C4-2B (cell line): ENCODE measurements around the gene NOXA1.
"Not testable (repeated sequence)": the region's sequence is repeated elsewhere in the genome, so short reads cannot be mapped to it uniquely, and the experiment has no call there.

Source experiments
- ZFX ChIP-seq: fragments of 450-650 bp; IDR thresholded peaks from 2 replicates; pipeline ENCODE4 v1.6.1; 2017
- TF ChIP-seq, protein P1 (sequence below): fragments of 450-650 bp; conservative IDR thresholded peaks from 2 replicates; pipeline ENCODE4 v1.5.1; 2017; ENCODE audit warnings: mild to moderate bottlenecking

DNA sequence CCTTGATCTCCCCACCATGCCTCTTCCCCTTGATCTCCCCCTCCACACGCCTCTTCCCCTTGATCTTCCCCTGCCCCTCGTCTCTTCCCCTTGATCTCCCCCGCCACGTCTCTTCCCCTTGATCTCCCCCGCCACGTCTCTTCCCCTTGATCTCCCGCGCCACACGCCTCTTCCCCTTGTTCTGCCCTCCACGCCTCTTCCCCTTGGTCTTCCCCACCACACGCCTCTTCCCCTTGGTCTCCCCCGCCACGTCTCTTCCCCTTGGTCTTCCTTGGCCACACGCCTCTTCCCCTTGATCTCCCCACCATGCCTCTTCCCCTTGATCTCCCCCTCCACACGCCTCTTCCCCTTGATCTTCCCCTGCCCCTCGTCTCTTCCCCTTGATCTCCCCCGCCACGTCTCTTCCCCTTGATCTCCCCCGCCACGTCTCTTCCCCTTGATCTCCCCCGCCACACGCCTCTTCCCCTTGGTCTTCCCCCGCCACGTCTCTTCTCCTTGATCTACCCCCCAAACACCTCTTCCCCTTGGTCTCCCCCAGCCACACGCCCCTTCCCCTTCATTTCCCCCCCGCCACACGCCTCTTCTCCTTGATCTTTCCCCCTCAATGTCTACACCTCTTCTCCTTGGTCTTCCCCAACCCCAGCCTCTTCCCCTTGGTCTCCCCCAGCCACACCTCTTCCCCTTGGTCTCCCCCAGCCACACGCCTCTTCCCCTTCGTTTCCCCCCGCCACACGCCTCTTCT, 28.2 kb downstream of the NOXA1 start:
- TF ChIP-seq, protein P1, sequence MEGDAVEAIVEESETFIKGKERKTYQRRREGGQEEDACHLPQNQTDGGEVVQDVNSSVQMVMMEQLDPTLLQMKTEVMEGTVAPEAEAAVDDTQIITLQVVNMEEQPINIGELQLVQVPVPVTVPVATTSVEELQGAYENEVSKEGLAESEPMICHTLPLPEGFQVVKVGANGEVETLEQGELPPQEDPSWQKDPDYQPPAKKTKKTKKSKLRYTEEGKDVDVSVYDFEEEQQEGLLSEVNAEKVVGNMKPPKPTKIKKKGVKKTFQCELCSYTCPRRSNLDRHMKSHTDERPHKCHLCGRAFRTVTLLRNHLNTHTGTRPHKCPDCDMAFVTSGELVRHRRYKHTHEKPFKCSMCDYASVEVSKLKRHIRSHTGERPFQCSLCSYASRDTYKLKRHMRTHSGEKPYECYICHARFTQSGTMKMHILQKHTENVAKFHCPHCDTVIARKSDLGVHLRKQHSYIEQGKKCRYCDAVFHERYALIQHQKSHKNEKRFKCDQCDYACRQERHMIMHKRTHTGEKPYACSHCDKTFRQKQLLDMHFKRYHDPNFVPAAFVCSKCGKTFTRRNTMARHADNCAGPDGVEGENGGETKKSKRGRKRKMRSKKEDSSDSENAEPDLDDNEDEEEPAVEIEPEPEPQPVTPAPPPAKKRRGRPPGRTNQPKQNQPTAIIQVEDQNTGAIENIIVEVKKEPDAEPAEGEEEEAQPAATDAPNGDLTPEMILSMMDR, result not testable (repeated sequence)
- not testable (repeated sequence) for TF ChIP-seq ZFX
